HG02840 (cell line): ENCODE measurements around the gene HPSE2.
"Not testable (repeated sequence)": the region's sequence is repeated elsewhere in the genome, so short reads cannot be mapped to it uniquely, and the experiment has no call there.

Experiments used
- ATAC-seq: cut with Tn5 transposase; IDR thresholded peaks from one replicate; pipeline ENCODE4 v1.9.1; 2021; ENCODE audit warnings: mild to moderate bottlenecking, moderate library complexity, moderate number of reproducible peaks; ENCODE audit not compliant: unreplicated experiment, low FRiP score

The HPSE2 gene

DNA sequence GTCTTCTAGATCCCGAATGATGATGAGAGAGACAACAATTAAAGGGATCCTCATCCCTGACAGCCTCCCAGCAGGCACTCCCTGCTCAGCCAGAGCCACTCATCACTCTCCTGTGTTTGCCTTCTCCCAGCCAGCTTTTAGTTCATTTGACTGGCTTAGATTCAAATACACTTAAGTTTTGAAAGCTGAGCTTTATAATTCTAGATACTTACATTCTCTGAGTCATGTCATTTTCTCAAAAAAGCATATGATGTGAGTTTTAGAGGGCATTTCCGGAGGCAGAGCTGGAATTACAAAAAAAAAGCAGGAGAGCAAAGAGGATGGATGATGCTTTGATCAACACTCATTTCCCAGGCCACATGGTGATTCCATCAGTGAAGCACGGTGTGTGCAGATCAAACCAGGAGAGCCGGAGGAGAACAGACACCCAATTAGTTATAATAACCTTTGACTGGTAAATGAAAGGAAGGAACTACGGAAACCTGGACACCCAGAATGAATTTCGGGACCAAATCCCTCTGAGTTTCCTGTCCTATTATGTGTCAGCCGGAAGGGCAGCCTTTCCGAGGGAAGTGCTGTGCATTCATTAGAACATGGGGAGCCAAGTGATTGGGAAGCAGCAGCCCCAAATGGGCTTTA lies 707.4 kb downstream of the HPSE2 start:
- no peak for ATAC-seq

DNA sequence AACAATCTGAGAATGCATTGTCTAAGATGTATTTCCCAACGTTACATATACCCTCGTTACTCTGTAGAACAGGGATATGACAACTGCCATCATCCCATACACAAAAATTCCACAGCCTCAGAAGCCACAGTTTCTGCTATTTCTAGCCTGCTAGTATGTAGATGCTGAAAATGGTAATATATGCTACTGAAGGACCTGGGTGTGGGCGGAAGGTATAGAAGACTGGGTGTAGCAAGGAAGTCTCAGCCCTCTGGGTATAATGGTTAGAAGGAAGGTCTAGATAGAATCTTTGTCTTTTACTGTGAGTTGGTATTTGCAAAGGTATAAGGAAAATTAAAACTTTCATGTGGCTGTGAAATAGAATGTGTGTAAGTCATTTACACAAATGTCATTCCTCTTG lies 709.7 kb downstream of the HPSE2 start:
- ATAC-seq, result no peak

GRCh38 chr10:98524124-98524523 lies 711.5 kb downstream of the HPSE2 start:
- ATAC-seq, result no peak

- no peak for ATAC-seq
Measured at GRCh38 chr10:98519841-98520240, 715.8 kb downstream of the HPSE2 start.

GRCh38 chr10:98517672-98518071 lies 718.0 kb downstream of the HPSE2 start:
- no peak for ATAC-seq

DNA sequence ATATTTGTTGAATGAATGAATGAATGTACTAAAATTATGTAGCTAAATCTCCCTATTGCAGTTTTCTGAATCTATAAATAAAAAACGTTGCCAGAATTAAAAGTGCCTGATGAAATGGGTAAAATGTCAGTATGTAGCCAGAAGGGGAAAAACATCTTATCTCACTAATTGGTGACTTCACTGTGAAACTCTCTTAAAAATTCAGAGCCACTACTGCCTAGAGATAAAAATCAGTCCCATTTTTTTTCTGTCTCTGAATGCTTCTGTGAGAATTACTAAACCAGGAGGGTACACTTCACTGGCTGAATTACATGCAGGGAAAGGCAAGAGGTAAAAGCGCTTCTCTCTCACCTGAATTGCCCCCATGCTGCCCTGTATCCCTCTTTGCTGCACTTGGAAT lies 719.3 kb downstream of the HPSE2 start:
- ATAC-seq, result no peak

GRCh38 chr10:98513704-98514103 lies 721.9 kb downstream of the HPSE2 start:
- ATAC-seq, result no peak

- ATAC-seq, result no peak
Measured at GRCh38 chr10:98511876-98512275, 723.8 kb downstream of the HPSE2 start.

DNA sequence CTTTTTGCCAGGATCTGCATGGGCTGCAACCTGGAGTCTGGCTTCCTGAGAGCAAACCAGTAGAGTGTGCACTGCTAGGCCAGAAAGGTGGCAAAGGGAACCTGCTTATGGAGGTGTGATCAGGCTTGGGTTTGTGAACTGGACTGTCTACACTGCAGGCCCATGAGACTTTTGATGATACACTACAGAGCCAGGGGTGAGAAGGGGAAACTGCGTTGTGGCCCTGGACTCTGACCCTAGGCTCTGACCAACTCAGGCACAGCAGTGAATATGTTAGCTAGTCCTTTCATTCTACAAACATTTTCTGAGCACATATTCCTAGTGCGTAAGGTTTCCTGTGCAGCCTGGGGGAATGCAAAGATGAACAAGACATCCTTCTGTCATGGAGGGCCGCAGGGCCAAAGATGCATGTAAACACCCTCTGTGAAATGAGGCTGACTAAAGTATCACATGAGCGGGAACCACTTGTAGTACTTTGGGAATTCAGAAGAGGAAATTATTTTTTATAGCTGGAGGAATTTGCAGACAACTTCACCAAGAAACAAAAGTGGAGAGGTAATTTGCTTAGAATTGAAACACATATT lies 725.1 kb downstream of the HPSE2 start:
- no peak for ATAC-seq

DNA sequence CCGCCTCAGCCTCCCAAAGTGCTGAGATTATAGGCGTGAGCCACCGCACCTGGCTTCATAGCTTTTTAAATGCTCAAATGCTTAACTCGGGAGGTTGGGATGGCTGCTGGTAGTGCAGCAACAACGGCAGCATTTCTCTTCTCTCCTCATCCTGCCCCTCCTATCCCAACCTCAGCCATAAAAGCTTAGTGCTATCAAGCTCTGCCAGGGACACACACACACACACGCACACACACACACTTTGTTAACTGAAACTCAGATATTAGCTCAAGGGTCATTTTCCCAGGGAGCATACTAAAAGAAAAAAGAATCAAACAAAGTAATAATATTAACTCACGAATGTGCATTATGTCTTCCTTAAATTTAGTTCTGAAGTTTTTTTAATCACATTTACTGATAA lies 725.9 kb downstream of the HPSE2 start:
- ATAC-seq, result no peak

DNA sequence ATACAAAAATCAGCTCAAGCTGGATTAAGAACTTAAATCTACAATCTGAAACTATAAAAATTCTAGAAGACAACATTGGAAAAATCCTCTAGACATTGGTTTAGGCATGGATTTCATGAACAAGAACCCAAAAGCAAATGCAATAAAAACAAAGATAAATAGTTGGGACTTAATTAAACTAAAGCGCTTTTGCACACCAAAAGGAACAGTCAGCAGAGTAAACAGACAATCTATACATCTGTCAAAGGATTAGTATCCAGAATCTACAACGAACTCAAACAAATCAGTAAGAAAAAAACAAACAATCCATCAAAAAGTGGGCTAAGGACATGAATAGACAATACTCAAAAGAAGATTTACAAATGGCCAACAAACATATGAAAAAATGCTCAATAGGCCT lies 733.1 kb downstream of the HPSE2 start:
- not testable (repeated sequence) for ATAC-seq

GRCh38 chr10:98492763-98493162 lies 742.9 kb downstream of the HPSE2 start:
- no peak for ATAC-seq

DNA sequence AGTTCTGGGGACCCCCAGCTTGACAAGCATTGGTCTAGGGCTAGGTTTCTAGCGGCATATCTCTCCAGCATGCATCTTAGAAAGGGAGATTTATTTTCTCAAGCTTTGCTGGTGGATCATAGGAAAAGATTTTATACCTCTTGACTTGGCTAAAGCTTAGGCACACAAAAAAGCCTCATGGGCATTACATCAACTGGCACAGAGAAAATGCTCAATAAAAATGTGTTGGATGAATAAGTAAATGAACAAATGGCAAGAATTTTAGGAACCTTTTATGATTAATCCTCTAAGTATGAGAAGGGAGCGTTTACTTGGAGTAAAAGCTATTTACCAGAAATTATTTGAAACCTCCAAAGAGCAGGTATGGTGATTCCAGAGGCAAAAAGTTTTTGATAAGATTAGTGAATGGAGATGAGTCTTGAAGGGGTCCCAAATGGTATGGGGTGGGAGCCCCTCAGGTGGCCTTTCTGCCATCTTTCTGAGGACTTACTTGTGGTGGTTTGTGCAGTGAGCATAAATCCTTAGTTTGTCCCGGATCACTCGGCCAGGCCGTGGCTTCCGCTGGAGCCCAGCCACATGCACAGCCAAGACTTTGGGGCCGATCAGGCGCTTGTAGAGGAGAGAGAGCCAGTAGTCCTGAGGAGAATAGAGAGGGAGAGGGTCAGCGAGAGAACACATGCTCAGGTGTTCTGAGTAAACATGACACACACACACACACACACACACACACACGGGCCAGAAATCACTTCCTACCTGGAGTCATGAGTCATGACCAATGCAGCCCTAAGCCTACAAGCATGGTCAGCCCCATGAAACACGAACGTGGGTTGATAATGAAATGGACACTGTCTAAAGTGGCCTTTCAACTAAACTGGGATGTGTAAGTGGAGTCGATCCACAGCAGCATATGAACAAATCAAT lies 745.8 kb downstream of the HPSE2 start:
- ATAC-seq, result no peak

- no peak for ATAC-seq
Measured at GRCh38 chr10:98488669-98489430, 746.8 kb downstream of the HPSE2 start.

DNA sequence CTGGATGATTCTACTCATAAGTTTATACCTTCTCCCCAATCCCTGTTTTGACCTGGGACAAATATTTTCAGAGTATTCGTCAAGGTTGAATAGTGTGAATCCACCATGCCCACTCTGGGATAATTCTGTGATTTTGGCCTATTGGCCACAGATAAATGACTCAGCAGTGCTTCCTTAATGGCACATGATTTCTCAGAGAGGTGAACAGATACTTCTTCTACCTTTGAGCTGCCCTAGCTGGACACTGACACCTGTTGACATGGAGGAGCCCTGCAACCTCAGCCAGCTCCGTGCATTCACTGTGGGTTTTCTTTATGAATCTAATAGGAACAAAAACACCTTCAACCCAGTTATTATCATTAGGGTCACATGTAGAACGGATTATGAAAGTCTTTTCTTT lies 748.0 kb downstream of the HPSE2 start:
- no peak for ATAC-seq

DNA sequence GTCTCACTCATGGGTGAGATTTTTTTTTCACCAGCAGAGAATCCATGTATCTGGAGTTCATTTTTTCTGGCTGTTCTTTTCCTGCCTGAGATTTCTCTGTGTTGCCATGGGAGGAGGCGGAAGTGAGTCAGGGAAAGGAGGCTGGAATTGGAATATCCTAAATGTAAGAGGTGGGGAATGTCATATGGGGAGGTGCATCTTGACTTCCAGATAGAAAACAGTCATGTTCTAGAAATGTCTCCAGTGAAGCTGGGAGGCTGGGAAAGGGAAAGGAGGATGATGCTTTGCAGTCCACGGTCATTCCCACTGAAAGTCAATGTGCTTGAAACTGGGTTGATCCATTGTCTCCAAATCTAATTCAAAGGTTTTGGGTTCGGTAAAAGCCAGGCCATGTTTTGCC lies 749.2 kb downstream of the HPSE2 start:
- ATAC-seq, result no peak

DNA sequence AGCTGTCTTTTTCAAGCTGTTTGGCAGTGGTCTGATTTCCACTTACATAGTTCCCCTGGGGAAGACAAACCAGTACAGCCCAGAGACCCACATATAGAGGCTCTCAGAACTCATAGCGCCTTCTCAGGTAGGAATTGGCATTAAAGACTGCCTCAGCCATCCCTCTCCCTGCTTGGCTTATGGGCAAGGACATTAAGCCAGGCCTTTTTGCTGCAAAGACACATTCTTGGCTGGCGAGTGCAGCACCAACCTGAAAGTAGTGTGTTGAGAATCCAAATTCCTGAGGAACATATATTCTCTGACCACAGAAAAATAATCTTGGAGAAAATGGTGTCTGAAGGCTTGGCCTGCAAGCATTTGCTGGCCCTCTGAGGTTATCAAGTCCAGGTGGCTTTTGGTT lies 749.7 kb downstream of the HPSE2 start:
- no peak for ATAC-seq

- ATAC-seq, result no peak
Measured at GRCh38 chr10:98483658-98484057, 752.0 kb downstream of the HPSE2 start.

- ATAC-seq, result no peak
Measured at GRCh38 chr10:98482096-98482495, 753.6 kb downstream of the HPSE2 start.

- no peak for ATAC-seq
Measured at GRCh38 chr10:98481404-98481945, 754.2 kb downstream of the HPSE2 start.
